SK-N-SH treated with all-trans-retinoic acid at 6 μM for 48 hours (cell line): ENCODE results near the gene ROCK2.

Experiments used
- ATAC-seq: fragments of 200-7000 bp; cut with Tn5 transposase; 3 replicates; pipeline ENCODE4 v1.9.1; 2020; ENCODE audit warnings: mild to moderate bottlenecking, moderate library complexity
- ARNTL ChIP-seq: fragments of 450-650 bp; formaldehyde crosslinking; IDR thresholded peaks from 2 replicates; pipeline ENCODE4 v1.5.0; 2020; ENCODE audit warnings: low read depth, mild to moderate bottlenecking, moderate library complexity, borderline replicate concordance
- CSDC2 ChIP-seq: fragments of 250-450 bp; sonication (Bioruptor Pico); IDR thresholded peaks from 2 replicates; pipeline ENCODE4 v1.5.0; 2020; ENCODE audit warnings: mild to moderate bottlenecking, moderate library complexity
- ESRRG ChIP-seq: fragments of 250-450 bp; sonication (Bioruptor Pico); IDR thresholded peaks from 2 replicates; pipeline ENCODE4 v1.6.1; 2021; ENCODE audit warnings: mild to moderate bottlenecking
- GLIS3 ChIP-seq: fragments of 250-450 bp; sonication (Bioruptor Pico); IDR thresholded peaks from 2 replicates; pipeline ENCODE4 v1.5.0; 2020; ENCODE audit warnings: mild to moderate bottlenecking, moderate library complexity
- OSR1 ChIP-seq: fragments of 250-450 bp; sonication (Bioruptor Pico); IDR thresholded peaks from 2 replicates; pipeline ENCODE4 v1.8.0; 2022; ENCODE audit warnings: moderate library complexity, mild to moderate bottlenecking, inconsistent platforms
- PPARA ChIP-seq: fragments of 250-450 bp; sonication (Bioruptor Pico); IDR thresholded peaks from 2 replicates; pipeline ENCODE4 v1.5.0; 2020; ENCODE audit warnings: mild to moderate bottlenecking, borderline replicate concordance
- SNAI2 ChIP-seq: fragments of 250-450 bp; sonication (Bioruptor Pico); IDR thresholded peaks from 2 replicates; pipeline ENCODE4 v1.5.0; 2020; ENCODE audit warnings: mild to moderate bottlenecking, moderate library complexity
- TCF4 ChIP-seq: fragments of 250-450 bp; sonication (Bioruptor Pico); IDR thresholded peaks from 2 replicates; pipeline ENCODE4 v1.8.0; 2021; ENCODE audit warnings: mild to moderate bottlenecking, moderate library complexity, borderline replicate concordance
- TOX ChIP-seq: fragments of 250-450 bp; sonication (Bioruptor Pico); IDR thresholded peaks from 2 replicates; pipeline ENCODE4 v1.8.0; 2021; ENCODE audit warnings: mild to moderate bottlenecking, moderate library complexity, borderline replicate concordance
- ZC3H10 ChIP-seq: fragments of 250-450 bp; sonication (Bioruptor Pico); IDR thresholded peaks from 2 replicates; pipeline ENCODE4 v1.5.1; 2021; ENCODE audit warnings: mild to moderate bottlenecking, moderate library complexity
- ZFP3 ChIP-seq: fragments of 250-450 bp; sonication (Bioruptor Pico); IDR thresholded peaks from 2 replicates; pipeline ENCODE4 v1.5.0; 2020; ENCODE audit warnings: mild to moderate bottlenecking, moderate library complexity
- ZFP30 ChIP-seq: fragments of 450-650 bp; formaldehyde crosslinking; IDR thresholded peaks from 2 replicates; pipeline ENCODE4 v1.5.0; 2022; ENCODE audit warnings: mild to moderate bottlenecking, moderate library complexity
- ZNF565 ChIP-seq: fragments of 450-650 bp; formaldehyde crosslinking; conservative IDR thresholded peaks from 2 replicates; pipeline ENCODE4 v1.5.0; 2020; ENCODE audit warnings: low read depth, mild to moderate bottlenecking, moderate library complexity
- ZNF70 ChIP-seq: fragments of 450-650 bp; formaldehyde crosslinking; IDR thresholded peaks from 2 replicates; pipeline ENCODE4 v1.5.0; 2020; ENCODE audit warnings: mild to moderate bottlenecking, moderate library complexity
- ZNF8 ChIP-seq: fragments of 450-650 bp; formaldehyde crosslinking; IDR thresholded peaks from 2 replicates; pipeline ENCODE4 v1.5.0; 2020; ENCODE audit warnings: mild to moderate bottlenecking, moderate library complexity
- TF ChIP-seq, protein P1 (sequence below): fragments of 250-450 bp; sonication (Bioruptor Pico); IDR thresholded peaks from 2 replicates; pipeline ENCODE4 v1.5.0; 2020; ENCODE audit warnings: mild to moderate bottlenecking, moderate library complexity
- TF ChIP-seq, protein P2 (sequence below): fragments of 250-450 bp; sonication (Bioruptor Pico); IDR thresholded peaks from 2 replicates; pipeline ENCODE4 v1.8.0; 2021; ENCODE audit warnings: low read depth, mild to moderate bottlenecking, moderate library complexity, borderline replicate concordance
- TF ChIP-seq, protein P3 (sequence below): fragments of 250-450 bp; sonication (Bioruptor Pico); IDR thresholded peaks from 2 replicates; pipeline ENCODE4 v1.8.0; 2020; ENCODE audit warnings: mild to moderate bottlenecking, moderate library complexity, borderline replicate concordance
- TF ChIP-seq, protein P4 (sequence below): fragments of 250-450 bp; sonication (Bioruptor Pico); IDR thresholded peaks from 2 replicates; pipeline ENCODE4 v1.5.1; 2021; ENCODE audit warnings: mild to moderate bottlenecking, moderate library complexity
- TF ChIP-seq, protein P5 (sequence below): fragments of 250-450 bp; sonication (Bioruptor Pico); IDR thresholded peaks from 2 replicates; pipeline ENCODE4 v1.5.1; 2020; ENCODE audit warnings: low read depth, mild to moderate bottlenecking, moderate library complexity

Gene ROCK2

DNA sequence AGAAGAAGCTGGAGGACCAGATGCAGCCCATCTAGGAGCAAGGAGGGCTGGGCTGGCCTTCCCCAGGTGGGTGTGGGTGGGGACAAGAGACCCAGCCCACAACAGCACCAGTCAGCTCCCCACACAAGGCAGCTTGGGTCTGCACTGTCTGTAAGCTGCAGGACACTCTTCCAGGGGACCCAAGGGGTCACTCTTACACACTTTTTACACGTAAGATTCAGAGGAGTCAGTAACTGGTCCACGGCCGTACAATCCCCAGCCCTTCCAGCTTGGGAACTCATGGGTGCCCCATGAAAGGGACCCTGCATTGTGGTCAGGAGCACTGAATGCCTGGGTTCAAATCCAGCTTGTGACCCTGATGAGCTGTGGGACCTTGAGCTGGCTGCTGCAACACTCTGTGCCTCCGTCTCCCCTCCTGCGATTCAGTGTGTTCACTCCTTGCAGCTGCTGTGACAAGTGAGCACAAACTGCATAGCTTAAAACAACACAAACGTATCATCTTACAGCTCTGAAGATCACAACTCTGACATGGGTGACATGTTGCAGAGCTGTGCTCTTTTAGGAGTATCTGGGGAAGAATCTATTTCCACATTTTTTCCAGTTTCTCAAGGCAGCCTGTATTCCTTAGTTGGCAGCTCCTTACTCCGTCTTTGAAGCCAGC is 200.2 kb downstream of the ROCK2 start:
- TF ChIP-seq SNAI2 (CRISPR knock-in tag) = no peak
- no peak for TF ChIP-seq TOX (CRISPR knock-in tag)
- TF ChIP-seq, protein P1, sequence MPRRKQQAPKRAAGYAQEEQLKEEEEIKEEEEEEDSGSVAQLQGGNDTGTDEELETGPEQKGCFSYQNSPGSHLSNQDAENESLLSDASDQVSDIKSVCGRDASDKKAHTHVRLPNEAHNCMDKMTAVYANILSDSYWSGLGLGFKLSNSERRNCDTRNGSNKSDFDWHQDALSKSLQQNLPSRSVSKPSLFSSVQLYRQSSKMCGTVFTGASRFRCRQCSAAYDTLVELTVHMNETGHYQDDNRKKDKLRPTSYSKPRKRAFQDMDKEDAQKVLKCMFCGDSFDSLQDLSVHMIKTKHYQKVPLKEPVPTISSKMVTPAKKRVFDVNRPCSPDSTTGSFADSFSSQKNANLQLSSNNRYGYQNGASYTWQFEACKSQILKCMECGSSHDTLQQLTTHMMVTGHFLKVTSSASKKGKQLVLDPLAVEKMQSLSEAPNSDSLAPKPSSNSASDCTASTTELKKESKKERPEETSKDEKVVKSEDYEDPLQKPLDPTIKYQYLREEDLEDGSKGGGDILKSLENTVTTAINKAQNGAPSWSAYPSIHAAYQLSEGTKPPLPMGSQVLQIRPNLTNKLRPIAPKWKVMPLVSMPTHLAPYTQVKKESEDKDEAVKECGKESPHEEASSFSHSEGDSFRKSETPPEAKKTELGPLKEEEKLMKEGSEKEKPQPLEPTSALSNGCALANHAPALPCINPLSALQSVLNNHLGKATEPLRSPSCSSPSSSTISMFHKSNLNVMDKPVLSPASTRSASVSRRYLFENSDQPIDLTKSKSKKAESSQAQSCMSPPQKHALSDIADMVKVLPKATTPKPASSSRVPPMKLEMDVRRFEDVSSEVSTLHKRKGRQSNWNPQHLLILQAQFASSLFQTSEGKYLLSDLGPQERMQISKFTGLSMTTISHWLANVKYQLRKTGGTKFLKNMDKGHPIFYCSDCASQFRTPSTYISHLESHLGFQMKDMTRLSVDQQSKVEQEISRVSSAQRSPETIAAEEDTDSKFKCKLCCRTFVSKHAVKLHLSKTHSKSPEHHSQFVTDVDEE (CRISPR knock-in tag) = no peak
- TF ChIP-seq TCF4 (CRISPR knock-in tag) = no peak
- TF ChIP-seq ZNF565 (CRISPR knock-in tag) = no peak
- no peak for TF ChIP-seq ARNTL
- TF ChIP-seq GLIS3 (CRISPR knock-in tag) = no peak
- TF ChIP-seq, protein P2, sequence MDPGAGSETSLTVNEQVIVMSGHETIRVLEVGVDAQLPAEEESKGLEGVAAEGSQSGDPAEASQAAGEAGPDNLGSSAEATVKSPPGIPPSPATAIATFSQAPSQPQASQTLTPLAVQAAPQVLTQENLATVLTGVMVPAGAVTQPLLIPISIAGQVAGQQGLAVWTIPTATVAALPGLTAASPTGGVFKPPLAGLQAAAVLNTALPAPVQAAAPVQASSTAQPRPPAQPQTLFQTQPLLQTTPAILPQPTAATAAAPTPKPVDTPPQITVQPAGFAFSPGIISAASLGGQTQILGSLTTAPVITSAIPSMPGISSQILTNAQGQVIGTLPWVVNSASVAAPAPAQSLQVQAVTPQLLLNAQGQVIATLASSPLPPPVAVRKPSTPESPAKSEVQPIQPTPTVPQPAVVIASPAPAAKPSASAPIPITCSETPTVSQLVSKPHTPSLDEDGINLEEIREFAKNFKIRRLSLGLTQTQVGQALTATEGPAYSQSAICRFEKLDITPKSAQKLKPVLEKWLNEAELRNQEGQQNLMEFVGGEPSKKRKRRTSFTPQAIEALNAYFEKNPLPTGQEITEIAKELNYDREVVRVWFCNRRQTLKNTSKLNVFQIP (CRISPR knock-in tag) = no peak
- TF ChIP-seq ZNF70 (CRISPR knock-in tag) = no peak
- TF ChIP-seq, protein P3, sequence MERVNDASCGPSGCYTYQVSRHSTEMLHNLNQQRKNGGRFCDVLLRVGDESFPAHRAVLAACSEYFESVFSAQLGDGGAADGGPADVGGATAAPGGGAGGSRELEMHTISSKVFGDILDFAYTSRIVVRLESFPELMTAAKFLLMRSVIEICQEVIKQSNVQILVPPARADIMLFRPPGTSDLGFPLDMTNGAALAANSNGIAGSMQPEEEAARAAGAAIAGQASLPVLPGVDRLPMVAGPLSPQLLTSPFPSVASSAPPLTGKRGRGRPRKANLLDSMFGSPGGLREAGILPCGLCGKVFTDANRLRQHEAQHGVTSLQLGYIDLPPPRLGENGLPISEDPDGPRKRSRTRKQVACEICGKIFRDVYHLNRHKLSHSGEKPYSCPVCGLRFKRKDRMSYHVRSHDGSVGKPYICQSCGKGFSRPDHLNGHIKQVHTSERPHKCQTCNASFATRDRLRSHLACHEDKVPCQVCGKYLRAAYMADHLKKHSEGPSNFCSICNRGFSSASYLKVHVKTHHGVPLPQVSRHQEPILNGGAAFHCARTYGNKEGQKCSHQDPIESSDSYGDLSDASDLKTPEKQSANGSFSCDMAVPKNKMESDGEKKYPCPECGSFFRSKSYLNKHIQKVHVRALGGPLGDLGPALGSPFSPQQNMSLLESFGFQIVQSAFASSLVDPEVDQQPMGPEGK (CRISPR knock-in tag) = no peak
- TF ChIP-seq ZFP30 (CRISPR knock-in tag) = no peak
- no peak for TF ChIP-seq ZFP3 (CRISPR knock-in tag)
- TF ChIP-seq ZNF8 (CRISPR knock-in tag) = no peak
- TF ChIP-seq ESRRG (CRISPR knock-in tag) = no peak
- TF ChIP-seq, protein P4, sequence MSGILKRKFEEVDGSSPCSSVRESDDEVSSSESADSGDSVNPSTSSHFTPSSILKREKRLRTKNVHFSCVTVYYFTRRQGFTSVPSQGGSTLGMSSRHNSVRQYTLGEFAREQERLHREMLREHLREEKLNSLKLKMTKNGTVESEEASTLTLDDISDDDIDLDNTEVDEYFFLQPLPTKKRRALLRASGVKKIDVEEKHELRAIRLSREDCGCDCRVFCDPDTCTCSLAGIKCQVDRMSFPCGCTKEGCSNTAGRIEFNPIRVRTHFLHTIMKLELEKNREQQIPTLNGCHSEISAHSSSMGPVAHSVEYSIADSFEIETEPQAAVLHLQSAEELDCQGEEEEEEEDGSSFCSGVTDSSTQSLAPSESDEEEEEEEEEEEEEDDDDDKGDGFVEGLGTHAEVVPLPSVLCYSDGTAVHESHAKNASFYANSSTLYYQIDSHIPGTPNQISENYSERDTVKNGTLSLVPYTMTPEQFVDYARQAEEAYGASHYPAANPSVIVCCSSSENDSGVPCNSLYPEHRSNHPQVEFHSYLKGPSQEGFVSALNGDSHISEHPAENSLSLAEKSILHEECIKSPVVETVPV = no peak
- TF ChIP-seq PPARA (CRISPR knock-in tag) = no peak
- no peak for TF ChIP-seq ZC3H10 (CRISPR knock-in tag)
- peak; percentile 8 for ATAC-seq

DNA sequence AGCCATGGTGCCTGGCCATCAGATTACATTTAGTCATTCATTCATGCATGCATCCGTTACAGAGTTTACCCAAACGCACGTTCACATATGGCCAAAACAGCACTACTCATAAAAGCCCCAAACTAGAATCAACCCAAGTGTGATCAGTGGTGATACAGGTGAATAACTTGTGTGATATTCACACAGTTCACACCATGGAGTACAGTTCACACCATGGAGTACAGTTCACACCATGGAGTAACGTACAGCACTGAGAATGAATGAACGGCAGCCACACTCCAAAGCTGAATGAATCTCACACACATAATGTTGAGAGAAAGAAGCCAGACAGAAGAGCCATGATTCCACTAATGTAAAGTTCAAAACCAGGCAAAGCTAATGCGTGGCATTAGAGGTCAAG is 201.4 kb downstream of the ROCK2 start:
- TF ChIP-seq ZNF70 (CRISPR knock-in tag) (no peak), SNAI2 (CRISPR knock-in tag) (no peak), TCF4 (CRISPR knock-in tag) (no peak), ZNF8 (CRISPR knock-in tag) (no peak), GLIS3 (CRISPR knock-in tag) (no peak), OSR1 (CRISPR knock-in tag) (no peak), CSDC2 (CRISPR knock-in tag) (no peak), ZNF565 (CRISPR knock-in tag) (no peak), ZC3H10 (CRISPR knock-in tag) (no peak)
- TF ChIP-seq, protein P3 (CRISPR knock-in tag) = no peak
- TF ChIP-seq, protein P1 (CRISPR knock-in tag) = no peak
- TF ChIP-seq, protein P5, sequence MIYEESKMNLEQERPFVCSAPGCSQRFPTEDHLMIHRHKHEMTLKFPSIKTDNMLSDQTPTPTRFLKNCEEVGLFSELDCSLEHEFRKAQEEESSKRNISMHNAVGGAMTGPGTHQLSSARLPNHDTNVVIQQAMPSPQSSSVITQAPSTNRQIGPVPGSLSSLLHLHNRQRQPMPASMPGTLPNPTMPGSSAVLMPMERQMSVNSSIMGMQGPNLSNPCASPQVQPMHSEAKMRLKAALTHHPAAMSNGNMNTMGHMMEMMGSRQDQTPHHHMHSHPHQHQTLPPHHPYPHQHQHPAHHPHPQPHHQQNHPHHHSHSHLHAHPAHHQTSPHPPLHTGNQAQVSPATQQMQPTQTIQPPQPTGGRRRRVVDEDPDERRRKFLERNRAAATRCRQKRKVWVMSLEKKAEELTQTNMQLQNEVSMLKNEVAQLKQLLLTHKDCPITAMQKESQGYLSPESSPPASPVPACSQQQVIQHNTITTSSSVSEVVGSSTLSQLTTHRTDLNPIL = no peak
- TF ChIP-seq, protein P4 = no peak
- no peak for ATAC-seq
